Measurements from ENCODE around the gene BCL11A.
A peak's percentile ranks its signal among the peaks of the same experiment; 100 is the strongest.

DNA sequence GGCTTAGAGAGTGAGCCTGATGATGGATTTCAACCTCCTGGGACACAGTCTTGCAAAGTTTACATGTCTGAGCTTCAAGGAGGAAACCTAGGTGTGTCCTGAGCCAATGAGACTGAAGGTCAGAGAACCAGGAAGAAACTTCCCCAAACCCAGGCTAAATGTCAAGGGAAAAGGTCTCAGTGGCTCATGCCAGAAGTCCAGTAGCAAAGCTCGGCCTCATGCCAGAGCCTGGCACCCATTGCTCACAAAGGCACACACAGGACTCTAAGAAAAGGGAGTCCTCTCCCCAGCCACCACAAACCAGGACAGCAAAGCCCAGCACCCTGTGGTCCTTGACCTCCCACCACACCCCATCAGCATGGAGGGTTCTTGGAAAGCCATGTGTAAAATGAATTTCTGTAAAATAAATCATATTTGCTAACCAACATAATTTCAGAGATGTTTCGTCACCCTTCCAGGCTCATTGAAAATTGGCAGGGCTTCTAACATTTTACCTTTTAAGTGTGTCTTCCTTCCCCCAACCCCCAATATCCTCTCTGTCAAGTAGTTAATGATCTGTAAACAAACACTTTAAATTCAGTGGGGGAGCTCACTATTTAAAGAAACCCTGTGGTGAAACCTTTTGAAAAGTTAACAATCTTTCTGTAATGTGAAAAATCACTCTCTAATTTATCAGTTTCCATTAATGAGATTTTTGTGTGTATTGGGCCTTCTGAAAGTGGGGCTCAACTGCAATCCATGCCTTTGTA lies 77.1 kb downstream of the BCL11A start:
- TF ChIP-seq, protein P1, sequence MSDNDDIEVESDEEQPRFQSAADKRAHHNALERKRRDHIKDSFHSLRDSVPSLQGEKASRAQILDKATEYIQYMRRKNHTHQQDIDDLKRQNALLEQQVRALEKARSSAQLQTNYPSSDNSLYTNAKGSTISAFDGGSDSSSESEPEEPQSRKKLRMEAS (IDR thresholded peaks at IDR 0.05), result no peak
- peak; percentile 26 to 51 for TF ChIP-seq RXRA (IDR thresholded peaks at IDR 0.05)
- TF ChIP-seq, protein P2, sequence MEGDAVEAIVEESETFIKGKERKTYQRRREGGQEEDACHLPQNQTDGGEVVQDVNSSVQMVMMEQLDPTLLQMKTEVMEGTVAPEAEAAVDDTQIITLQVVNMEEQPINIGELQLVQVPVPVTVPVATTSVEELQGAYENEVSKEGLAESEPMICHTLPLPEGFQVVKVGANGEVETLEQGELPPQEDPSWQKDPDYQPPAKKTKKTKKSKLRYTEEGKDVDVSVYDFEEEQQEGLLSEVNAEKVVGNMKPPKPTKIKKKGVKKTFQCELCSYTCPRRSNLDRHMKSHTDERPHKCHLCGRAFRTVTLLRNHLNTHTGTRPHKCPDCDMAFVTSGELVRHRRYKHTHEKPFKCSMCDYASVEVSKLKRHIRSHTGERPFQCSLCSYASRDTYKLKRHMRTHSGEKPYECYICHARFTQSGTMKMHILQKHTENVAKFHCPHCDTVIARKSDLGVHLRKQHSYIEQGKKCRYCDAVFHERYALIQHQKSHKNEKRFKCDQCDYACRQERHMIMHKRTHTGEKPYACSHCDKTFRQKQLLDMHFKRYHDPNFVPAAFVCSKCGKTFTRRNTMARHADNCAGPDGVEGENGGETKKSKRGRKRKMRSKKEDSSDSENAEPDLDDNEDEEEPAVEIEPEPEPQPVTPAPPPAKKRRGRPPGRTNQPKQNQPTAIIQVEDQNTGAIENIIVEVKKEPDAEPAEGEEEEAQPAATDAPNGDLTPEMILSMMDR (IDR thresholded peaks at IDR 0.05; ENCODE audit: low read depth, low read length, missing input control), result no peak
- no peak for TF ChIP-seq GABPA (IDR thresholded peaks at IDR 0.05 in 1 of 2, conservative IDR thresholded peaks at IDR 0.05 in 1 of 2)
- TF ChIP-seq, protein P3, sequence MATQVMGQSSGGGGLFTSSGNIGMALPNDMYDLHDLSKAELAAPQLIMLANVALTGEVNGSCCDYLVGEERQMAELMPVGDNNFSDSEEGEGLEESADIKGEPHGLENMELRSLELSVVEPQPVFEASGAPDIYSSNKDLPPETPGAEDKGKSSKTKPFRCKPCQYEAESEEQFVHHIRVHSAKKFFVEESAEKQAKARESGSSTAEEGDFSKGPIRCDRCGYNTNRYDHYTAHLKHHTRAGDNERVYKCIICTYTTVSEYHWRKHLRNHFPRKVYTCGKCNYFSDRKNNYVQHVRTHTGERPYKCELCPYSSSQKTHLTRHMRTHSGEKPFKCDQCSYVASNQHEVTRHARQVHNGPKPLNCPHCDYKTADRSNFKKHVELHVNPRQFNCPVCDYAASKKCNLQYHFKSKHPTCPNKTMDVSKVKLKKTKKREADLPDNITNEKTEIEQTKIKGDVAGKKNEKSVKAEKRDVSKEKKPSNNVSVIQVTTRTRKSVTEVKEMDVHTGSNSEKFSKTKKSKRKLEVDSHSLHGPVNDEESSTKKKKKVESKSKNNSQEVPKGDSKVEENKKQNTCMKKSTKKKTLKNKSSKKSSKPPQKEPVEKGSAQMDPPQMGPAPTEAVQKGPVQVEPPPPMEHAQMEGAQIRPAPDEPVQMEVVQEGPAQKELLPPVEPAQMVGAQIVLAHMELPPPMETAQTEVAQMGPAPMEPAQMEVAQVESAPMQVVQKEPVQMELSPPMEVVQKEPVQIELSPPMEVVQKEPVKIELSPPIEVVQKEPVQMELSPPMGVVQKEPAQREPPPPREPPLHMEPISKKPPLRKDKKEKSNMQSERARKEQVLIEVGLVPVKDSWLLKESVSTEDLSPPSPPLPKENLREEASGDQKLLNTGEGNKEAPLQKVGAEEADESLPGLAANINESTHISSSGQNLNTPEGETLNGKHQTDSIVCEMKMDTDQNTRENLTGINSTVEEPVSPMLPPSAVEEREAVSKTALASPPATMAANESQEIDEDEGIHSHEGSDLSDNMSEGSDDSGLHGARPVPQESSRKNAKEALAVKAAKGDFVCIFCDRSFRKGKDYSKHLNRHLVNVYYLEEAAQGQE (IDR thresholded peaks at IDR 0.05), result no peak
- no peak for TF ChIP-seq JUND (IDR thresholded peaks at IDR 0.05)
- no peak for TF ChIP-seq FOXA1 (IDR thresholded peaks at IDR 0.05)
- TF ChIP-seq, protein P4, sequence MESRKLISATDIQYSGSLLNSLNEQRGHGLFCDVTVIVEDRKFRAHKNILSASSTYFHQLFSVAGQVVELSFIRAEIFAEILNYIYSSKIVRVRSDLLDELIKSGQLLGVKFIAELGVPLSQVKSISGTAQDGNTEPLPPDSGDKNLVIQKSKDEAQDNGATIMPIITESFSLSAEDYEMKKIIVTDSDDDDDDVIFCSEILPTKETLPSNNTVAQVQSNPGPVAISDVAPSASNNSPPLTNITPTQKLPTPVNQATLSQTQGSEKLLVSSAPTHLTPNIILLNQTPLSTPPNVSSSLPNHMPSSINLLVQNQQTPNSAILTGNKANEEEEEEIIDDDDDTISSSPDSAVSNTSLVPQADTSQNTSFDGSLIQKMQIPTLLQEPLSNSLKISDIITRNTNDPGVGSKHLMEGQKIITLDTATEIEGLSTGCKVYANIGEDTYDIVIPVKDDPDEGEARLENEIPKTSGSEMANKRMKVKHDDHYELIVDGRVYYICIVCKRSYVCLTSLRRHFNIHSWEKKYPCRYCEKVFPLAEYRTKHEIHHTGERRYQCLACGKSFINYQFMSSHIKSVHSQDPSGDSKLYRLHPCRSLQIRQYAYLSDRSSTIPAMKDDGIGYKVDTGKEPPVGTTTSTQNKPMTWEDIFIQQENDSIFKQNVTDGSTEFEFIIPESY (IDR thresholded peaks at IDR 0.05), result no peak
- no peak for TF ChIP-seq HNF4G (IDR thresholded peaks at IDR 0.05)
- peak; percentile 30 for TF ChIP-seq YY1 (IDR thresholded peaks at IDR 0.05)
- TF ChIP-seq, protein P5, sequence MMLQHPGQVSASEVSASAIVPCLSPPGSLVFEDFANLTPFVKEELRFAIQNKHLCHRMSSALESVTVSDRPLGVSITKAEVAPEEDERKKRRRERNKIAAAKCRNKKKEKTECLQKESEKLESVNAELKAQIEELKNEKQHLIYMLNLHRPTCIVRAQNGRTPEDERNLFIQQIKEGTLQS (IDR thresholded peaks at IDR 0.05), result no peak
- TF ChIP-seq TAF1 (conservative IDR thresholded peaks at IDR 0.05), result no peak
- TF ChIP-seq HNF4A (conservative IDR thresholded peaks at IDR 0.05), result peak; percentile 16 to 22

Data from liver (tissue), 3 donors.